Tibial artery (tissue), 4 donors: ENCODE measurements around the gene ATP2A3.

ENCODE experiments used
- DNase-seq, 2 donors: peaks; one replicate each; pipeline ENCODE4 v3.0.0-alpha.2; 2019
- H3K27ac ChIP-seq, 2 donors: fragments of 200-600 bp; sonication (generic) in 1 of 2; 1 replicate in 1 of 2; 2 replicates in 1 of 2; pipeline ENCODE4 v1.5.1; 2018 to 2019; ENCODE audit warnings: mild to moderate bottlenecking in 1 of 2
- H3K27me3 ChIP-seq, 2 donors: fragments of 200-600 bp; sonication (generic) in 1 of 2; one replicate each; pipeline versions ENCODE4 v1.5.1 to v1.6.0; 2016 to 2019
- H3K36me3 ChIP-seq, 3 donors: fragments of 200-600 bp; sonication (generic) in 2 of 3; one replicate each; pipeline ENCODE4 v1.5.1; 2016 to 2019; ENCODE audit warnings: mild to moderate bottlenecking in 2 of 3
- H3K4me1 ChIP-seq, 4 donors: fragments of 200-600 bp; sonication (generic) in 2 of 4; 1 replicate in 3 of 4; 2 replicates in 1 of 4; pipeline ENCODE4 v1.5.1; 2016 to 2019
- H3K4me3 ChIP-seq, 2 donors: fragments of 200-600 bp; sonication (generic) in 1 of 2; 1 replicate in 1 of 2; 2 replicates in 1 of 2; pipeline ENCODE4 v1.5.1; 2018 to 2019; ENCODE audit warnings: mild to moderate bottlenecking in 2 of 2
- H3K9me3 ChIP-seq, 3 donors: fragments of 200-600 bp; sonication (generic) in 1 of 3; one replicate each; pipeline ENCODE4 v1.5.1; 2016 to 2019
- intact Hi-C: fragments of 100-400 bp; cut with DNase I; formaldehyde crosslinking; loops from one replicate; pipeline ENCODE4 v1.15.0; 2023; ENCODE audit warnings: low total_unique reads
- TF ChIP-seq, protein P1 (sequence below), 2 experiments: fragments of 200-600 bp in 1 of 2; fragments of 450-650 bp in 1 of 2; IDR thresholded peaks; one replicate each; pipeline ENCODE4 v1.5.1; 2017 to 2019; ENCODE audit warnings: antibody characterized with exemption in 2 of 2, mild to moderate bottlenecking in 1 of 2, moderate library complexity in 1 of 2

The ATP2A3 gene

GRCh38 chr17:3927628-3928340 lies 36.5 kb downstream of the ATP2A3 start:
- intact Hi-C loops: no loop called here
- Histone ChIP-seq H3K36me3 (peaks cover 0 to 31% (median 5%) of the 10 kb centered on the region in 3 donors), H3K4me1 (peaks cover 0 to 43% (median 31%) of the 10 kb centered on the region in 4 donors), H3K27ac (peak overlapping the region; percentile 49 to 74), H3K27me3 (no peaks in the 10 kb centered on the region), H3K4me3 (no peak overlapping the region), H3K9me3 (no peaks in the 10 kb centered on the region)
- peak in 1 of 2 donors; percentile 86 for DNase-seq
- TF ChIP-seq, protein P1, sequence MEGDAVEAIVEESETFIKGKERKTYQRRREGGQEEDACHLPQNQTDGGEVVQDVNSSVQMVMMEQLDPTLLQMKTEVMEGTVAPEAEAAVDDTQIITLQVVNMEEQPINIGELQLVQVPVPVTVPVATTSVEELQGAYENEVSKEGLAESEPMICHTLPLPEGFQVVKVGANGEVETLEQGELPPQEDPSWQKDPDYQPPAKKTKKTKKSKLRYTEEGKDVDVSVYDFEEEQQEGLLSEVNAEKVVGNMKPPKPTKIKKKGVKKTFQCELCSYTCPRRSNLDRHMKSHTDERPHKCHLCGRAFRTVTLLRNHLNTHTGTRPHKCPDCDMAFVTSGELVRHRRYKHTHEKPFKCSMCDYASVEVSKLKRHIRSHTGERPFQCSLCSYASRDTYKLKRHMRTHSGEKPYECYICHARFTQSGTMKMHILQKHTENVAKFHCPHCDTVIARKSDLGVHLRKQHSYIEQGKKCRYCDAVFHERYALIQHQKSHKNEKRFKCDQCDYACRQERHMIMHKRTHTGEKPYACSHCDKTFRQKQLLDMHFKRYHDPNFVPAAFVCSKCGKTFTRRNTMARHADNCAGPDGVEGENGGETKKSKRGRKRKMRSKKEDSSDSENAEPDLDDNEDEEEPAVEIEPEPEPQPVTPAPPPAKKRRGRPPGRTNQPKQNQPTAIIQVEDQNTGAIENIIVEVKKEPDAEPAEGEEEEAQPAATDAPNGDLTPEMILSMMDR (IDR thresholded peaks at IDR 0.05): no peak

DNA sequence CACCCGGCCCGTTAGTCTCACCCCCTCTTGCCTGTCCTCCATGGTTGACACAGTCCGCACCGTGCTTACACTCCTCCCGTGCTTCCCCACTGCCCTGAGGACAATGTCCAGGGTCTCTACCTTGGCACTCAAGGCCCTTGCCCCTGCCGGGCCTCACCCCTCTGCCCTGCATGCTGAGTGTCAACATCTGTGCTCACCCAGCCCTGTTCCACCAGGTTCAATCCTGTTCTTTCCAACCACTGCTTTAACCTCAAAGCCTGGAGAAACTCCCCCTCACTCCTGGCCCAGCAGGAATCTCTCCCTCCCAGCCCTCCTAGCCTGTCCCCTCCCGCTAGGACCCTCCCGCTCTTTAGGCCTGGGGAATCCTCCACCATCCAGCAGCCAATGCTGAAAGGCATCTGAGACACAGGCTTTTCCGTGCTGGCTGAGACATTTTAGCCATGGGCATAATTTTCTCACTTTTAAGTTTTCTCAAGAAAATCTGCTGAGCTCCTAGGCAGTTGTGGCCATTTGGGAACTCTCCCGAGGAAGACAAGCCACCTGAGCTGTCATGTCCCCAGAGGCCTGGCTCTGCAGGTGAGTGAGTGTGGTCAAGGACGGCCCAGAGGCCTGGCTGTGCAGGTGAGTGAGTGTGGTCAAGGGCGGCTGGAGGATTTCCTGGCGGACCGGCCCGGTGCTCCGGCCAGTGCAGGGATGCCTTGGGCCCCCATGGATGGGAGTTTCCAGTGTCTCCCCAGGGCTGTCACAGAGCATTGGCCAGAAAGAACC lies 37.2 kb downstream of the ATP2A3 start:
- DNase-seq: no peak
- TF ChIP-seq, protein P1 (IDR thresholded peaks at IDR 0.05): no peak
- Histone ChIP-seq H3K9me3 (no peaks in the 10 kb centered on the region), H3K4me1 (peaks cover 0 to 51% (median 35%) of the 10 kb centered on the region in 4 donors), H3K4me3 (no peak overlapping the region), H3K27me3 (no peaks in the 10 kb centered on the region), H3K27ac (peak overlapping the region; percentile 49 to 74), H3K36me3 (peaks cover 0 to 24% (median 5%) of the 10 kb centered on the region in 3 donors)
- intact Hi-C loops: no loop called here

- Histone ChIP-seq H3K27me3 (no peaks in the 10 kb centered on the region), H3K27ac (peak overlapping the region; percentile 49 to 74), H3K4me3 (no peak overlapping the region), H3K36me3 (peaks cover 0 to 24% (median 5%) of the 10 kb centered on the region in 3 donors), H3K9me3 (no peaks in the 10 kb centered on the region), H3K4me1 (peaks cover 0 to 62% (median 44%) of the 10 kb centered on the region in 4 donors)
- TF ChIP-seq, protein P1 (IDR thresholded peaks at IDR 0.05): no peak
- no peak for DNase-seq
- intact Hi-C loops: no loop called here
Measured at GRCh38 chr17:3925684-3926485, 38.4 kb downstream of the ATP2A3 start.

DNA sequence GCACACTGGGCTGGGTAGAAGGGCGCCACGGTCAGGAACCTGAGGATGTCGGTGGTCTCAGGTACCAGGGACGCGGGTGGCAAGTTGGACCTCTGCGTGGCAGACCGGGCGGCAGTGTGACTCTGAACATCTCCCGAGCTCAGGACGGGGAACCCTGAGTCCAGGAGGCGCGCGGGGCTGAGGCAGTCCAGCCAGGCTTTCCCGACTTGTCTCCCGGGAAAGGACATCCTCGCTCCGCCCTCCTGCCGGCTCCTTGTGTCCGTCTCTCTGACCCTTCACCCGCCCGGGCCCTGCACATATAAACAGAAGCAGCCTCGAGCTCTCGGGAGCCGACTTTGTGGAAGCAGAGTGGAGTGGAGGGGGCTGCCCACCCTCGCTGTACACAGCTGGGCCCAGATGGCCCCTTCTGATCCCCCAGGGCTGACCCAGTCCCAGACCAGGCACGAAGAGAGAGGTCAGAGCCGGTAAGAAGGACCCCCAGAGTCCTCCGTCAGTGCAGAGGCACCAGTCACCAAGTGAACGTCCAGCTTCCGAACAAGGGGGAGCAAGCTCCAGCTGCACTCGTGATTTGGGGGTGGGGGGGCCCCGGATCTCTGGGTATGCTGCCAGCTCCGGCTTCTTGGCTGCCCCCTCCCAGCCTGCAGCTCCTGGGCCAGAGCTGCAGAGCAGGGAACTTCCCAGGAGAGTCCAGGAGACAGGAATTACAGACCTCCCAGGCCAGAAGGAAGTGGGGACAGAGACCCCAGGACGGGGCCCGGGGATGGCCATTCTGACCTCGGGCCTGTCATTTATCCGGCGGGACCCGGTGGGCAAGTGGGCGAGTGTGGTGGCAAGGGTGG lies 39.5 kb downstream of the ATP2A3 start:
- TF ChIP-seq, protein P1 (IDR thresholded peaks at IDR 0.05): no peak
- Histone ChIP-seq H3K9me3 (no peaks in the 10 kb centered on the region), H3K36me3 (peaks cover 0 to 16% (median 5%) of the 10 kb centered on the region in 3 donors), H3K27me3 (no peaks in the 10 kb centered on the region), H3K4me3 (no peak overlapping the region), H3K27ac (peak overlapping the region; percentile 49 to 74), H3K4me1 (peaks cover 0 to 71% (median 48%) of the 10 kb centered on the region in 4 donors)
- intact Hi-C loops: no loop called here
- no peak for DNase-seq
